GM19455 (cell line): Measurements from ENCODE around the gene OR2AG2.
"Not testable (repeated sequence)": the region's sequence is repeated elsewhere in the genome, so short reads cannot be mapped to it uniquely, and the experiment has no call there.

ENCODE experiments used
- ATAC-seq: cut with Tn5 transposase; IDR thresholded peaks from one replicate; pipeline ENCODE4 v1.9.1; 2021; ENCODE audit not compliant: unreplicated experiment

OR2AG2 gene, protein sequence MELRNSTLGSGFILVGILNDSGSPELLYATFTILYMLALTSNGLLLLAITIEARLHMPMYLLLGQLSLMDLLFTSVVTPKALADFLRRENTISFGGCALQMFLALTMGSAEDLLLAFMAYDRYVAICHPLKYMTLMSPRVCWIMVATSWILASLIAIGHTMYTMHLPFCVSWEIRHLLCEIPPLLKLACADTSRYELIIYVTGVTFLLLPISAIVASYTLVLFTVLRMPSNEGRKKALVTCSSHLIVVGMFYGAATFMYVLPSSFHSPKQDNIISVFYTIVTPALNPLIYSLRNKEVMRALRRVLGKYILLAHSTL

DNA sequence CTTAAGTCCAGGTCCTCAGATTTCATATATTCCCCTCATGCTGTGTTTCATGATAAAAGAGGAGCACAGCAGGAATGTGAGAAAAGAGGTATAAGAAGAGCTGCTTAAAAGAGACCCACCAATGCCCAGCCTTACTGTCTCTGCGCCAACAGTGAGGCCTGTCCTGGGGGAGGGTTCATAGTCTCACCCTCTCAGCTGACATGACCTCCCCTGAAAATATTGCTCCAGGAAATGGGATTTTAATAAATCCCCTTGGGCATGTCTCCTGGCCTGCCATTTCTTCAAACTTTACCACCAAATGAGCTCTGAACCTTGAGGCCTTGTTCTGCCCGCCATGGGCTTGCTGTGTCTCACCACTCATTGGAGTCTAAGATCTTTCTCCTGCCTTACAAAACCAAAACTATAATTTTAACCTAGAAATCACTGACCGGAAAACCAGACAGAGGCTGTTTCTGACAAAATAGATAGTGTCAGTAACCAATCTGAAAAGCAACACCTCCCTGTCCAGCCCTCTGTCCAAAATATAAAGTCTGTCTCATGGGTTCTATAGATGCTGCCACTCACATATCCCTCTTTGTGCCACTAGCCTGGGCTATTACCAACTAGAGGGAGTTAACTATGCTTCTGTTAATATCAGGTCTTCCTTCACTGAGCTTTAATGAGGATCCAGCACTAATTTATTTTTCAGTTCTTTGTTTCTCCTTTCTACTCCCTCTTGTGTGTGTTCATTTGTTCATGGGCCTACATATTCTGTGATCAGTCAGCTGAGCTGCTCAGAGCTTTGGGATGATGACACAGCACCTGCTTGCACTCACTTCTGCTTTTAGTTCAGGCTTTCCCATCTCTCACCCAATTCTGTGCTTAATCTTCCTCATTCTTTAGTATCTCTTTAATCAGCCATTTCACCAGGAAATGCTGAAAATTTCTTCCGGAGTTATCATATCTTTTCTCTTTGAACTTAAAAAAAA is at the start of gene OR2AG2:
TSS of gene OR2AG2 (minus strand) at position 51 of the 968 bp plus-strand sequence. CDS start 3,019 bp downstream, outside the sequence.
- peak; percentile 90 for ATAC-seq

DNA sequence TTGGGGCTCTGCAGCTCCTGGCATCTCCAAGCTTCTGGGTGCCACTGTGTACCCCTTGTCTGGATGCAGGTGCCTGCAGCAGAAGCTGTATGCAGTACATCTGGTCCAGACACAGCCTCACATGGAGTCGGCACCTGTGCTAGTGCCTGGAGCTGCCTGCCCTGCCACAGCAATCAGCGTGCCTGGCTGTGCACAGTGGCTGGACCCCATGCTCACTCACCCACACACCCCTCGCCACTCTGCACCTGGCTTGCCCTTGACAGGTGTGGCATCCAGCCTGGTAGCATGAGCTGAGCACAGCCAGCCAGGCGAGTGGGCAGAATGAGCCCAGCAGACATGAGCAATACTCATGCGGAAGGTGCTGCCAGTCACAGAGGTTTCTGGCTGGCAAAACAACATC is 47.2 kb upstream of the OR2AG2 start:
- no peak for ATAC-seq

DNA sequence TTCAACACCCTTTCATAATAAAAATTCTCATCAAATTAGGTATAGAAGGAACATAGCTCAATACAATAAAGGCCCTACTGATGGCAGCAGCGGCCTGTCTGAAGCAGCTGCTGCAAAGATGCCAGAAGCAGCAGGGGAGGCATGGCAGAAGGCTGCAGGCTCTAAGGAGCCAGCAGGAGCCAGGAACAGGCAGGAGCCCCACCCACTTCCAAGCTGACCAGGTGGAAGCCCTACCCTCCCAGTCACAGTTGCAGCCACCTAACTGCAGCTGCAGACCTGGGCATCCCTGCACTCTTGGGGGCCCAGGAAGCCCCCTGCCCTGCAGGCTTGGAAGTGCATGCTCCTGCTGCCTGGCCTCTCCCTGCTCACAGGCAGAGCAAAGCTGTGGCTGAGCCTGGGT is 45.9 kb upstream of the OR2AG2 start:
- no peak for ATAC-seq

DNA sequence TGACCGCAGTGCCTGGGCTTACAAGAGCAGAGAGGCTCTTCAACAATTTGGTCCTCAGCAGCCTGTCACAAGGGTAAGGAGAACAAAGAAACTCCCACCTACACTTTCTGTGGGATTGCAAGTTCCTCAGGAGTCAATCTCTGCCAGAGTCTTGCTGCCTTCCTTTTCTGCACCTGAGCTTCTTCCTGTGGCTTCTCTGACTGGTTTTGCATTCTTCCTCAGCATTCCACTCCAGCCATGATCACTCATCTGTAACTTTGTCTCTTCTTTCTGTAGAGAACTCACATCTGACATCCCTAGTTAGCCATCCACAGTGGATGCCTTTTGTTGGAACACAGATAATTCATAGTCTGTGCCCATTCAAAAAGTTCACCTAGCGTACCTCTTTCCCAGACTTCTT is 41.9 kb upstream of the OR2AG2 start:
- ATAC-seq = no peak

DNA sequence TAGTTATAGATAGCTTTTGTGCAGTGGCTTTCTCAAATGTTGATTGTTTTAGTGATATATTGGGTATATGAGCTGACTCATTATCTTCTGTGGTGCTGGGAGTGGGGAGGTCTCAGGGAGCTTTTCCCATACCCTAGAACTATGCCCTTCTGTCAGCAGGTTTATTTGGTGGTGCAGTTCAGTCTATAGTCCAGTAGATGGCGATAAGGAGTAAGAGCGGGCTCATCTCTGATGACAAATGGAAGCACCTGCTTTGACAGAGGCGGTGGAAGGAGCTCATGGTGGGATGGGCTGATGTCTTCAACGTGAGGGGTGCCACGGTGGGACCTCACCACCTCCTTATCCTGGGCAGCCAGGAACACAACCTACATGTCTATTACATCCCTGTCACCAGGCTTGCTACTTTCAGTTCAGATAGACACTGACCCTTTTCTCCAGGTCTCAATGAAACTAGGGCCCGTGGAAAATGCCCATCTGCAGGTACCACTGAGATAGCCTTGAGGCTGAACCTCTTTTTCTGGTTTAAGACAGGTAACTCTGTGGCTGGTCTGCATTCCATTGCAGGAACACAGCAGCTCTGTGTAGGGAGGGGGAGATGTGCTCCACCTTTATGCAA is 40.7 kb upstream of the OR2AG2 start:
- peak; percentile 87 for ATAC-seq

DNA sequence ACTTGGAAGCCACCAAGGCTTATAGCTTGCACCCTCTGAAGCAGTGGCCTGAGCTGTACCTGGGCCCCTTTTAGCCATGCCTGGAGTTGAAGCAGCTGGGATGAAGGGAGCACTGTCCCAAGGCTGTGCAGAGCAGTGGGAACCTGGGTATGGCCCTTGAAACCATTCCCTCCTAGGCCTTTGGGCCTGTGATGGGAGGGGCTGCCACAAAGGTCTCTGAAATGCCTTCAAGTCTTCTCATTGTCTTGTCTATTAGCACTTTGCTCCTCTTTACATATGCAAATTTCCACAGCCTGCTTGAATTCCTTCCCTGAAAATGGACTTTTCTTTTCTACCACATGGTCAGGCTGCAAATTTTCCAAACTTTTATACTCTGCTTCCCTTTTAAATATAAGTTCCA is 29.3 kb upstream of the OR2AG2 start:
- not testable (repeated sequence) for ATAC-seq

DNA sequence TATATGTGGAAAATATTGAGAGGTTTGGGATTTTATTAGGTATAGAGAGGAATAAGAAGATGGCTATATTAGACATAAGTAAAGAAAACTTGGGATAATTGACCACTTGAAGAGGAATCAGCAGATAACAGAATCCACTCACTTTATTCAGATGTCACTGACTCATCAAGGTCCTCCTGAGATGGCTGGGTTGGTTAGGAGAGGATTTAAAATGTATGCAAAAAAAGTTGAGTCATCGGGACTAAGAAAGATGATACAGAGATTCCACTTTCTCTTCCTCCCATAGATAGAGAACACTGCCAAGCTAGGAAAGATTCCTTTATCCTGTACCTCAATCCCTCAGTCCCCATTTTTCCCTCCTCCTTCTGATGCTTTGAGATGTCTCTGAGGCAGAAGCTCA is 27.6 kb upstream of the OR2AG2 start, which contains the start of gene OR6A2:
TSS of gene OR6A2 (minus strand) at position 288 of the 400 bp plus-strand sequence. CDS start 3,981 bp downstream, outside the sequence.
- ATAC-seq = no peak

DNA sequence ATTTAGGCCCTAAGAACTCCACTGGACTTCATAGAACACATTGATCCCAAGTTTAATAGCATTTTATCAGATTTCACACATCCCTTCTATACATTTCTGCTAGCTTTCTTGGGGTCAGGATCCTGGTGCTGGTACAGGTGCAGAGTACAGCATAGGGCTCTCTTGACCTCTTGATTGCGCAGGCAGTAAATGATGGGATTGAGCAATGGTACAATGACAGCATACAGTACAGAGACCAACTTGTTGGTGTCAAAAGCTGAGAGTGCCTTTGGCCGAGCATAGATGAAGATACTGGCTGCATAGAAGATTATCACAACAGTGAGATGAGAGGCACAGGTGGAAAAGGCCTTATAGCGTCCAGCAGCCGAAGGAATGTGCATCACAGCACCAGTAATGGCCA is 22.9 kb upstream of the OR2AG2 start:
- no peak for ATAC-seq

DNA sequence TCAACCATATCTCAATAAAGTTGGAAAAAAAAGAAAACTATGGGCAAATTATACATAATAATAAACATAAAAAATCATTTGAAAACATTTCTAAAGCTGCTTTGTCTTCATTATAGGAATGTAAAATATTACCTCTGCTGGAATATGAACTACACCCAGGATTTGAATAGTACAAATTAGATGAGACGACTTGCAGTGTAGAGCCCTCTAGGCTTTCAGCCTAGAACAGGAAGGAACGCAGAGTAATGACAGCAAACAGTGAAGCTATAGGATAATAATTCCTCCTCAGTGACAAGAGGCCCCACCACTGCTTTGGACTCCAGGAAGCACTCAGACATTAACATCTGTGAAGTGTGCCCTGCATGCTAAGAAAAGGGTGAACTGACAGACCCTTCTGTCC is 18.8 kb upstream of the OR2AG2 start:
- no peak for ATAC-seq

DNA sequence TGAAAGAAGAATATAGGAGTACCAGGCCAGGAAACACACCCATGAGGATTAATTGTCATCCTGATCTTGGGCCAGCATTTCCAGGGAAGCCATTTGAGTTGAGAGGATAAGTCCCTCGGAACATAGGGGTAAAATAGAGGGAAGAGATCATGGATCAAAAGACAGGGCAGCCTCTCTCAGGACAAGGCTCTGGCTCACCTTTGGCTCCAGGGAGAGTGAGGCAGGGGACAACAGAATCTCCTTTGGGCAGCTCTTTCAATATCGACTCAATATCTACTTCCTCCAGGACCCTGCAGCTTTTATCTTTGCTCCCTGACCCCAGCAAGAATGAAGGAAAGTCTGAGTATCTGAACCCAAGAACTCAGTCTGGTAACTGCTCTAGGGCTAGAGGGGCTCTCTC is 10.9 kb upstream of the OR2AG2 start, which contains the start of gene OR2AG1:
TSS of gene OR2AG1 (plus strand) at position 301 of the 400 bp plus-strand sequence. CDS start 2,018 bp downstream, outside the sequence.
- no peak for ATAC-seq

DNA sequence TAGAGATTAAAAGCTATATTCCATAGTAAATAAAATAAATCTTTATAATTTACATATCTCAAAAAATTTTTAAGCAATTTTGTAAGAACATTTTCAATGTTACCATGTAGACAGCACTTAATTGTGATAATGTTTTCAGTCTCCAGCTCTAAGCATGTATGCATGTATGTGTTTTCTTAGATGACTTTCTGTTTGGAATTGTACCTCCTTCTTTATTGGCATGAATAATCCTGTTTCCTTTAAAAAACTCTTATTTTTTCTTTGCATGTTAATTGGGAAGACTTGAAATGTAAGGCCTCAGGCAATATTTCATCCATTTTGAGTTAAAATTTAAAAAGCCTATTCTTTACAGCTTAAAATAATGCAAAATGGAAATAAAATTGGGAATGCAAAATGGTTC is 9.1 kb upstream of the OR2AG2 start:
- ATAC-seq = no peak

DNA sequence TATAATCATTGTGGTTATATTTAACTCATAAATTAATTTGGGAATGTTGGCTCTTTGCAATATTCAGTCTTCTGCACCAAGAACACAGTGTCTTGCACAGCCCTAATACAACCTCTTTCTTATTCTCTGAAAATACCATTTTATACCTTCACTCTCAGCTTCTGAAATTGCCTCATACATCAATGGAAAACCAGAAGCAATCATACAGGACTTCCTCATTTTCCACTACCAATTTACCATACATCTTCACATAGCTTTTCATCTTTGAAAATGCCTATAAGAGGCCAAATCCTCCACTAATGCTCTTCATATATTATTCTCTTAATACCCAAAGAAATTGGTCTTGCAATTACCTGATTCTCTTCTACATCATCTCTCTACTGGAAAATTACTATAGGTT is 6.7 kb upstream of the OR2AG2 start:
- no peak for ATAC-seq

DNA sequence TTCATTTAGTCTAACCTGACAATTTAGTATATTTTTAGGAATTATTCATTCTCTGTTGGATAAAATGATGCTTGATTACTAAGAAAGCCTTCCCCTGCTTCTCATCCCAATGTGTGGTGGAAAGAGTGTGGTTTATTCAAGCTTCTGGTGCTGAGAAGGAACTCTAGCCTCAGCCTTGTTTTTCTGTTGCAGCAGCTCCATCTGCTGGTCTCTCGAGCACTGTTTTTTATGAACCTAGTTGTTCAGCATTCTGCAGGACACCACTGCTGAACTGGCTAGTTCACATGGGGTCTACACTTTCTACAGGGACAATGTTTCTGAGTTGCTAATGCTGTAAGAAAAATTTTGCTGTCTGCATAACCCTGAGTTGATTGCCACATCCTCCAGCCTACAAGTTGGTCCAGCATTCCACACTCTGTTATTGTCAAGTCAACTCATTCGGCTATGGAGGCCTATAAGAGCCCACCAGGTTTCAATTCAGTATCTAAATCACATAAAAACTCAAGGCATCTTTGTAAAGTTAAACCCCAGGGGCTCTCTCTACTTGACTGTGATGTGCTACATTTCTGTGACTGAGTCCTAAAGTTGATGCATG is 14.3 kb downstream of the OR2AG2 start:
- peak; percentile 69 for ATAC-seq

DNA sequence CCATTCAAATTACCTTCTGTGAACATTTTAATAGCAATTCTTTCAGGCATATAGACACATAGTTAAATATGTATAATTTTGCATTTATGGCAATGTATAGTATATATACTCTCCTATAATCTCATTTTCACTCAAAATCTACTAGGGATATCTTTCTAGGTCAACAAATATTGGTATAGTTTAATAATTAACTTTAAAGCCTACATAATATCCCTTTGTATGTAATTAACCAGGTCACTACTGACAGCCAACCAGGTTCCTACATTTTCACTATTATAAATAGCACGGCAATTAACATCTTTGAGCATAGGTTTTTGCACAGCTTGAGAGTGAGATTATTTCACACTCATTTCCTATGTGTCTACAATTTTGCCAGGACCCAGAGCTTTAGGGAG is 15.8 kb downstream of the OR2AG2 start:
- ATAC-seq = no peak

DNA sequence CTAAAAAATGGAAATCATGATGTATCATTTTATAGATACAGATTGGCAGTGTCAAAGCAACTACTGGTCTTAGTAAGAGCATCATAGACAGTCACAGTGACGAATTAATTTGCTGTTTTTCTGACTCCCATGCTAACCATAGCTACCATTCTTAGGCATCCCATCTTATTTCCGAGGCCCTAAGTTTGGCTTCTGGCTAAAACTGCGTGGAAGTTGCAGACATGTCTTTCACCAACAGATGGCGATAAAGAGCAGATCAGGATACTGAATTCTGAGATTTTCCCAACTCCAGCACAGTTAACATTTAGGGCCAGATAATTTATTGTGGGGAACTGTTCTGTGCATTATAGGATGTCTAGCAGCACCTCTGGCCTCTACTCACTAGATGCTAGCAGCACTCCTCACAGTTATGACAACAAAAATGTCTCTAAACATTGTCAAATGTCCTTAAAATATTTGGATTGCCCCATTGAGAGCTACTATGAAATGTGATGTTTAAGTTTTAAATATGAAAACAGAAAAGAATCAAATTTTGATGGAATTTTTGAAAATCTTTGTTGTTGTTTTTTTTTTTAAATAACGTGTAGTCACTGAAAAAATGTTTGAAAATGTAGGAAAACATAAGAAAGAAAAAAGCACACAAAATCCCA is 16.3 kb downstream of the OR2AG2 start:
- no peak for ATAC-seq

DNA sequence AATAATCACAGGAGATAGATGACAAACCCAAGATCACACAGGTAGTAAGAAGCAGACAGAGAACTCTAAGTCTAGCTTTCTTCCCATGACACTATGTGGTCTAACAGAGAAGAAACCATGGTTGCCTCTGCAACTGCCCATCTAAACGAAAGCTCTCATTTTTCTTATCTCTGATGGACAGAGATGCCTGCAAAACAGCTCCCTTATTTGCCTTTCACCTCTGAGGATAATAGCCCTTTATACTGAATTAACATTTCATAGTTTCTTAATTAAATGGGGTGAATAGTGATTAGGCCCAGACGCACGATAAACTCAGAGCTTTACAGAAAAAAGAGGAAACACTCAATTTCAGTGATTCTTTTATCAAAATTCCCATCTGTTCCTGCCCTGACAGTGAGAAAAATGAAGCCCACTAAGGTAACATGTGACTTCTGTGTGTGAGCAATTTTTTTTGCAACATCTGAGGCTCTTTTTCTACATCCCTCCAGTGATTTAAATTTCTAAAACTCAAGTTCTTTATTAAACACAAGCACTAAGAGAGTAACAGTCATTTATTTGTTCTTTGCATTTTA is 24.6 kb downstream of the OR2AG2 start:
- no peak for ATAC-seq

DNA sequence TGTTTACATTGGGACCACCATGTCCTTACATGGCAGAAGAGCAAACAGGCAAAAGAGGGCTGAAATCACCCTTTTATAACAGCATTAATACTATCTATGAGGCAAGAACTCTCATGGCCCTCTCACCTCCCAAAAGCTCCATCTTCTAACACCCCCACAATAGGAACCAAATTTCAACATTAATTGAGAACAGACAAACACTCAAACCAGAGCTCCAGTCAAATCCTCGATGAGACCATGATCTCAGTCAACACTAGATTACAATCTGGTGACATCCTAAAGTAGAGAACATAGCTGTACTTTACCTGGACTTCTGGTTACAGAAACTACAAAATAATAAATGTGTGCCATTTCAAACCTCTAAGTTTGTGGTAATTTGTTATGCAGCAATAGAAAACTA is 25.1 kb downstream of the OR2AG2 start:
- ATAC-seq = no peak

DNA sequence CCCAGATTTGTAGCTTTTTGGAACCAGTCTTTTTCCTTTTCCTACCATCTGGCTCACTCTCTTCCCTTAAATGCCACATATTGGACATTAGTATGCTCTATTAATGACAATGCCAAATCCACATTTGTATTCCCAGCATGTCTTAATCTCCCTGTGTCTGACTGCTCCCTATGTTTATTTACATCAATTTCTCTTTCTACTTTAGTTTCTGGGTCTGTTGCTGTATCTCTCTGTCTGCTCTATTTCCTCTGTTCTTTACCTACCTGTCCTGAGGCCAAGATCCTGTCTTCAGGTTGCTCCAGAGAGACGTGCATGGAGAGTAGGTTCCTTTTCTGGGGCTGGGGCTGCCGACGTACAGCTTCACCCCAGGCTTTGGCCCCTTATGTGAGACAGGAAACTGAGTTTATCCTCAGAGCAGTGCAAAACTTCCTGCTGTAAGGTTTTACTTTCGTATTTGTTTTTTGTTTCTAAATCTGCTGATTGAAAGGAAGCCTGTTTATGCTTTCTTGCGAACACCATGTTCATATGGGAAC is 25.6 kb downstream of the OR2AG2 start:
- peak; percentile 88 for ATAC-seq

DNA sequence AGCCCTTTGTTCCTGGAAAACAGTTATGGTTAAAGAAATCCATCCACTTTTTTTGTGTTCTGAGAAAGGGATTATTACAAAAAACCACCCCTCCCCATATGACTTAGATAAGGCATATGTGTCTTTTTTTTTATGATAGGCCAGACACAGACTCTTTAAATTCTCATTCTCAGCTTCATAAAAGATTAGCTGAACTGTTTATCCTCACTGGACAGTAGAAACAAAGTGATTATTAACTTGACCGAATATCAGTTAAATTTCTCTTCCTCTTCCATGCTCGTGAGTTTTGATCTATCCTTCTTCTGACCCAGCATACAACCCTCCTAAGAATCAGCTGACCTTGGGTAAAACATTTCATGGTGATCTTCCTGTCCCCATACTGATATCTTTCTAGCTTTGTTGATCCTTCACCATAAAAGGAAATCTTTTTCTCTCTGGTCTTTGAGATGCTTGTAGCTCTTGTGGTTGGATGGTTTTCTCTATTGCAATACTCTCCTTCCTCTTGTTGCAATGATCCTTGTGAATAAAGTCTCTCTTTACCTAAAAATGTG is 26.2 kb downstream of the OR2AG2 start:
- peak; percentile 44 for ATAC-seq

DNA sequence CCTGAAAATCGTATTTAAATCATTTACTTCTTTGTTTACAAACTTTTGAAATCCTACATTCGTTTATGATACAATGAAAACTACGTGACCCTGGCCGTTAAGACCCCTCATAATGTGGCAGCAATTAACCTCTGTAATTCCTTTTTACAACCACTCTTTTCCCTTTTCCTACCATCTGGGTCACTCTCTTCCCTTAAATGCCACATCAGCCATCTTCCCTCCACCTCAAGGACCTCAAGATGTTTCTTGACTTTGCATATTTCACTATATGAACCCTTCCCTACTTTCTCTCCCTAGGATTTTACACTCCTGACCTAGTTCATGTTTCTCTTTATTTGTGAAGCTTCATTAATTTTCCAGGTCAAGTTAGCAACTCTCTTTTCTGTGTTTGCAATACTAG is 26.8 kb downstream of the OR2AG2 start:
- no peak for ATAC-seq
